ENCODE measurements around the gene AKIRIN1.
"Not testable (repeated sequence)": the region's sequence is repeated elsewhere in the genome, so short reads cannot be mapped to it uniquely, and the experiment has no call there.

Gene AKIRIN1

GRCh38 chr1:38962113-38962512 lies 29.0 kb upstream of the AKIRIN1 start:
- TF ChIP-seq ZFX (IDR thresholded peaks at IDR 0.05; ENCODE audit: borderline replicate concordance) (no peak), CTCF (IDR thresholded peaks at IDR 0.05) (no peak)

DNA sequence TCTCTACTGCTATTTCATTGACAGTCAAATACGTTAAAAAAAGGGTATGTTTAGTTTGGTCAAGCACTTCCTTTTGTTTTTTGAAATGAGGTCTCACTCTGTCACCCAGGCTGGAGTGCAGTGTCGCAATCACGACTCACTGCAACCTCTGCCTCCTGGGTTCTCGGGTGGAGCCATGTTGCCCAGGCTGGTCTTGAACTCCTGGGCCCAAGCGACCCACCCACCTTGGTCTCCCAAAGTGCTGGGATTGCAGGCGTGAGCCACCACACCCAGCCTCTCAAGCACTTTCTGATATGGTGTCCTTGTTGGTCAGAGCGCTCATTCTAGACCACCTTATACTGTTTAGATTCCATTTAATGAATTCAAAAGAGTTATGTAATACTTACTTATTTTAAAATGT lies 28.5 kb upstream of the AKIRIN1 start:
- no peak overlapping the region for H3K27ac ChIP-seq
- no peak for TF ChIP-seq CTCF (IDR thresholded peaks at IDR 0.05)
- no peak for TF ChIP-seq ZFX (IDR thresholded peaks at IDR 0.05; ENCODE audit: borderline replicate concordance)

More at GRCh38 chr1:38962113-38962512, 29.0 kb upstream of the AKIRIN1 start:
- H3K27ac ChIP-seq = no peak overlapping the region

DNA sequence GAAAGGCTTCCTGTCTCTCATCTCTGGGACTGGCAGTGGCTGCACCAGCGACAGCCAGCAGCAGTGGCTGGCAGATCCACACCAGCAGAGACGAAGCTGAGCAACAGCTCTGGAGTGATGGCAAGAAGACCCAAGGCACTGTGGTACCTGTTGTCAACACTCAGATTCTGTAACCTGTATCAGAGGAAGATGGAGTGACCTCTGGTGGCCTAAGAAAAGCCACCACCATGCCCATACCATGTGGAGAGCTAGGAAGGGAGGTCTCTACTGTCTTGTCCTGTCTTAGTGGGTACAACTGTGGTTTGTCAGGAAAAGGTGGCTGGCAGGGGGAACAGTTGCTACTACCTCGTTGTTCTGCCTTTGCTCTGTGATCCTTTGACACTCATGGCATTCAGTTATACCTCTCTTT lies 26.9 kb upstream of the AKIRIN1 start:
- H3K27ac ChIP-seq = no peak overlapping the region
- peak; percentile 44 for TF ChIP-seq CTCF (IDR thresholded peaks at IDR 0.05)
- no peak for TF ChIP-seq ZFX (IDR thresholded peaks at IDR 0.05; ENCODE audit: borderline replicate concordance)

DNA sequence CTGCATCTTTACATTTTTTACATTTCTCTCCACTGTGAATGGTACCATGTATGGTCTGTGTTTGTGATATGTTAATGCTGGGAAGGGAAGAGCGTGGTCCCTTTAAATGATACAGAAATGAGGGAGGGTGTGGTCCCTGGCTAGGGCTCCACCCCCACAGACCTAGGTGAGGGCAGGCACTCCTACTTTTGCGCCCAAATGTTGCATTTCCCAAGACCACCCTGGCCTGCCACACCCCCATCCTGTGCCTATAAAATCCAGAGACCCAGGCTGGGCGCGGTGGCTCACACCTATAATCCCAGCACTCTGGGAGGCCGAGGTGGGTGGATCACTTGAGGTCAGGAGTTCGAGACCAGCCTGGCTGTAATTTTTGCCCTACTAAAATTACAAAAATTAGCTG lies 17.9 kb upstream of the AKIRIN1 start:
- H3K27ac ChIP-seq = not testable (repeated sequence)

DNA sequence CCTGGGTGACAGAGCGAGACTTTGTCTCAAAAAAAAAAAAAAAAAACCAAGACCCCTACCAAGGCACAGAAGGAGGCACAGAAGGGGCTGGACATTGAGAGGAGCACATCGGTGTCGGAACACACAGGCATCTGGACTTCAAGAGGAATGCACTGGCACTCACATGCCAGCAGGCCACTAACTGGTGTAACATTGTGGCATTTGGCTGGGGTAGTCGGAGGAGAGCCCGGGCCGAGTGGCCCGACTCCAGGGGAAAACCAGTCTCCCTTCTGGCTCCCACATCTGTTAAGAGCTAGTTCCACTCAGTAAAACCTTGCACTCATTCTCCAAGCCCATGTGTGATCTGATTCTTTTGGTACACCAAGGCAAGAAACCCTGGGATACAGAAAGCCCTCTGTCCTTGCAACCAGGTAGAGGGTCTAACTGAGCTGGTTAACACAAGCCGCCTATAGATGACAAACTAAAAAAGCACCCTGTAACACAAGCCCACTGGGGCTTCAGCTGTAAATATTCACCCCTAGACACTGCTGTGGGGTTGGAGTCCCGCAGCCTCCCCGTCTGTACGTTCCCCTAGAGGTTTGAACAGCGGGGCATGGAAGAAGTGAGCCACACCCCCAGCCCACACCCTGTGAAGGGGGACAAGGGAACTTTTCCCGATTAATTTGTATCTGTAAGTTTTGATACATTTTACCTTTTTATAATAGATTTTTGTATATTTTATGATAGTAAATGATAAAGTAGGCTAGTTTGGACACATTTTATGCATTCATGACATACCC lies 17.2 kb upstream of the AKIRIN1 start:
- H3K27ac ChIP-seq = no peak overlapping the region
- TF ChIP-seq ZFX (IDR thresholded peaks at IDR 0.05; ENCODE audit: borderline replicate concordance) (no peak), CTCF (IDR thresholded peaks at IDR 0.05) (no peak)

DNA sequence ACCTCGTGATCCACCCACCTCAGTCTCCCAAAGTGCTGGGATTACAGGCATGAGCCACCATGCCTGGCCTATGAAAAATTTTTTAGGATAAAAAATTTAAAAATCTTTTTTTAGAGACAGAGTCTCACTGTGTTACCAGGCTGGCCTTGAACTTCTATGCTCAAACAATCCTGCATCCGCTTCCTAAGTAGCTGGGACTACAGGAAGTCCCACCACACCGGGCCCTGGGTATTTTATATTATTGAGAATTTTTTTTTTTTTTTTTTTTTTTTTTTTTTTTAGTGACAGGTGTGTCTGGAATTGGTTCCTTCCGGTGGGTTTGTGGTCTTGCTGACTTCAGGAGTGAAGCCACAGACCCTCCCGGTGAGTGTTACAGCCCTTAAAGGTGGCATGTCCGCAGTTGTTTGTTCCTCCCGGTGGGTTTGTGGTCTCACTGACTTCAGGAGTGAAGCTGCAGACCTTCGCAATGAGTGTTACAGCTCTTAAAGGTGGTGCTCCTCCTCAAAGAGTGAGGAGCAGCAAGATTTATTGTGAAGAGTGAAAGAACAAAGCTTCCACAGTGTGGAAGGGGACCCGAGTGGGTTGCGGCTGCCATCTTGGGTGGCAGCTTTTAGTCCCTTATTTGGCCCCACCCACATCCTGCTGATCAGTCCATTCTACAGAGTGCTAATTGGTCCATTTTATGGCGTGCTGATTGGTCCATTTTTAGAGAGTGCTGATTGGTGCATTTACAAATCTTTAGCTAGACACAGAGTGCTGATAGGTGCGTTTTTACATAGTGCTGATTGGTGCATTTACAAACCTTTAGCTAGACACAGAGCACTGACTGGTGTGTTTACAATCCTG lies 13.5 kb upstream of the AKIRIN1 start:
- H3K27ac ChIP-seq = not testable (repeated sequence)

- H3K27ac ChIP-seq = not testable (repeated sequence)
These were observed 12.9 kb upstream of the AKIRIN1 start for GRCh38 chr1:38978245-38978542.

GRCh38 chr1:38979380-38979779 lies 11.7 kb upstream of the AKIRIN1 start:
- H3K27ac ChIP-seq = not testable (repeated sequence)

DNA sequence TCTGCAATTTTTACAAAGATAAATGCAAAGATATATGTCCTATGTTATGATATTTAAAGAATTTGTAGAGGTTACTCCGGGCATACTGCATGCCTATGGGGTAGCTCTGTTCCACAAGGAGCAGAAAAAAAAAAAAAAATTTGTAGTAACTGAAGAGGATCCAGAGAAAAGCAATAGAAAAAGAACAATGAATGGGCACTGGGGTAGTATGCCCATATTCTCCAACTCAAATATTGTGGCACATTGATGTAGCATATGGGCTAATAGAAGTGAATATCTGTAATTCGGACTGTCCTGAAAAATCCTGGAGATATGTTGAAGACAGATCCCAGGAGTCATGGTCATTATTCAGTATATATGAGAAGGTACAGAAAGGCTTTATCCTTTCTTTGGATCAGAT lies 1.1 kb upstream of the AKIRIN1 start:
- H3K27ac ChIP-seq = peak overlapping the region; percentile 84
- TF ChIP-seq ZFX (IDR thresholded peaks at IDR 0.05; ENCODE audit: borderline replicate concordance) (no peak), CTCF (IDR thresholded peaks at IDR 0.05) (no peak)

All from 22Rv1 (cell line).